Right ventricle myocardium superior (tissue), 1 donor: ENCODE data around the gene HCN3. TPM values are rescaled to one million over a fixed set of nuclear protein-coding genes. Genes with fewer than 3 reads are reported as not detected.
"Not testable (repeated sequence)": the region's sequence is repeated elsewhere in the genome, so short reads cannot be mapped to it uniquely, and the experiment has no call there.

Source experiments
- ATAC-seq: fragments of 200-7000 bp; cut with Tn5 transposase; one replicate; pipeline ENCODE4 v1.9.1; 2020; ENCODE audit warnings: mild to moderate bottlenecking; ENCODE audit not compliant: poor library complexity
- DNase-seq: peaks from one replicate; pipeline ENCODE4 v3.0.0-alpha.2; 2020
- intact Hi-C: fragments of 100-400 bp; cut with DNase I; formaldehyde crosslinking; loops from one replicate; pipeline ENCODE4 v1.11.2; 2022
- total RNA-seq: library from RNA; stranded (reverse); fragmentation: NEBNext Ultra II Directional; extraction: Animal tissue kit (Norgen Biotek cat#: 25700); gene quantifications from one replicate; pipeline ENCODE4 v1.2.1, GENCODE V29; 2021
- donor health status: DM: no; HTN: yes; CAD: no; lungs with severe emphysema.

Gene HCN3
- total RNA-seq, 1 donor from 2014 or later: 1.4 TPM

DNA sequence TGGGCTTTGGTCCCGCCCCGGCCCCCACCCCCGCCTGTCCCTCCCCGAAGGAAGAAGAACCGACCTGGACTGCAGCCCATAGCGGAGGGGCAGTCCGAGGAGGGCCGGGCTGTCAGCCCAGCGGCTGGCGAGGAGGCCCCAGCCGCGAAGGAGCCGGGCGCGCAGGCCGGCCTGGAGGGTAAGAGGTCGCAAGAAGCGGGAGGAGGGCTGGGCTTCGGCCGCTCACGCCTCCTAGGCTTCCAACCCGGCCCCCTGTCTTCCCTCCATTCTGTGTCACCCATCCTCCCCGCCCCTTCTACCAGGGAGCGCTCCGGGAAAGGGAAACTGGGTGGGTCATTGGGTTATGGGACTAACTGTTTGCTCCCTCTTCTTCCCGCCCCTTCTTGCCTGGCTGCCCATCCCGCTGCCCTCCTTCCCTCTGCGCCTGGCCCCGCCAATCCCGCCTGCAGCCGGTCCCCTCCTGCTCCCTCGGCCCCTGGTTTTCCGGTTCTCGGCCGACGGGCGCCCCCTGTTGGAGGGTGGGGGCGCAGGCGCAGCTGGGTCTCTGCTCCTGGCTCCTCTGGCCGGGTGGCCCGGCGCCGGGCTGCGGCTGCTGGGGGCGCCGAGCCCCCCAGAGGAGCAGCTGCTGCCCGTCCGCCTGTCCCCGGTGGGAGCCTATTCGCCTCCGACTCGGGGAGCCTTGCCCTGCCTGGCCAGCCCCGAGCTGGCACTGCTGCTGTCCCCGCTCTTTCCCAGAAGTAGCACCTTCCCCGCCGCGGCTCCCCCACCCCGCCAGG, 45.9 kb downstream of the HCN3 start:
- DNase-seq (peak; percentile 93), ATAC-seq (peak; percentile 63)
- intact Hi-C loops: loop anchor here (5.0 kb wide), 2 partner anchors 46 to 71 kb away; partner anchors contain the start of gene HCN3

DNA sequence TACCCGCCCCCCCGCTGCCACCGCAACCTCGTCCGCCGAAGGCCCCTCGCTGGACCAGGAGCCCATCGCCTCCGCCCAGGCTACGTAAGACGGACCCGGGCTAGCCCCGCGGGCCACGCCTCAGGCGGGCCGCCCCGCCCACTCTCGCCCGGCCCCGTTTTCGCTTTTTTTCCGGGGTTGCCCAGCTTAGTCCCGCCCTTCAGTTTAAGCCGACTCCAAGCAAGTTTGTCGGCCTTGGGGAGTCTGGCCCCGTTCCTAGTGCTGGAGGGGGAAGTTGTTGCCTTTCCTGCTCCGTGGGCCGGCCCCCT, 46.4 kb downstream of the HCN3 start:
- intact Hi-C loops: loop anchor here (5.0 kb wide), 2 partner anchors 46 to 71 kb away; partner anchors contain the start of gene HCN3
- peak; percentile 93 for DNase-seq
- ATAC-seq: peak; percentile 73

DNA sequence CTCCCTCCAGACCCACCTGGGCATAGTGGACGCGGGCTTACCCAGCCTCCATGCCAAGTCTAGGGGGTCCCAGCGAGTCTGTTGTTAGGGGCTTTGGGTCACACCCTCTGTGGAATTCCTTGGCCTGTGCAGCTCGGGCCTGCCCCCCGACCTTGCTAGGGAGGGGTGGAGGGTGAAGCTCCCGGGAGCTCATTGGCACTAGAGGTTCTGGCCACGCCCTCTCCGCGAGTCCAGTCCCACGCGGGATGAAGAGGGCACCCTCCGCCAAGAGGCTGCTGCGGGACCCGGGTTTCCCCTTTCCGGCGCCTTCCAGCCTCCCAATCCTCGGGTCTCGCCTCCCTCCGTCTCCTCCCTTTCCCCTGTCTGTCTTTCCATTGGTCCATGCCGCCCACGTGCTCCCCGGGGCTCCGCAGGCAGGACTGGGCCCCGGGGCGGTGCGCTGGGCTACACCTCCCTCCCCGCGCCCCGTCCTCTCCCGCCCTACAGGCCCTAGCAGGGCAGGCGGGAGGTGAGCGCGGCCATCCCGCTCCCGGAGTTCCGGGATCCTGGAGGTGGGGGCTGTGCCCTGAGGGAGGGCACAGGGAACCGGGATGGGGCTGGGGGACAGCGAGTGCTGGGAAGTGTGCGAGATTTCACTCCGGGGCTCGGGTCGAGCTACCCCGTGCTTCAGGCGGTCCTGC, 46.9 kb downstream of the HCN3 start:
- intact Hi-C loops: loop anchor here (5.0 kb wide), 2 partner anchors 47 to 72 kb away; partner anchors contain the start of gene HCN3
- ATAC-seq (peak; percentile 85), DNase-seq (peak; percentile 97)

DNA sequence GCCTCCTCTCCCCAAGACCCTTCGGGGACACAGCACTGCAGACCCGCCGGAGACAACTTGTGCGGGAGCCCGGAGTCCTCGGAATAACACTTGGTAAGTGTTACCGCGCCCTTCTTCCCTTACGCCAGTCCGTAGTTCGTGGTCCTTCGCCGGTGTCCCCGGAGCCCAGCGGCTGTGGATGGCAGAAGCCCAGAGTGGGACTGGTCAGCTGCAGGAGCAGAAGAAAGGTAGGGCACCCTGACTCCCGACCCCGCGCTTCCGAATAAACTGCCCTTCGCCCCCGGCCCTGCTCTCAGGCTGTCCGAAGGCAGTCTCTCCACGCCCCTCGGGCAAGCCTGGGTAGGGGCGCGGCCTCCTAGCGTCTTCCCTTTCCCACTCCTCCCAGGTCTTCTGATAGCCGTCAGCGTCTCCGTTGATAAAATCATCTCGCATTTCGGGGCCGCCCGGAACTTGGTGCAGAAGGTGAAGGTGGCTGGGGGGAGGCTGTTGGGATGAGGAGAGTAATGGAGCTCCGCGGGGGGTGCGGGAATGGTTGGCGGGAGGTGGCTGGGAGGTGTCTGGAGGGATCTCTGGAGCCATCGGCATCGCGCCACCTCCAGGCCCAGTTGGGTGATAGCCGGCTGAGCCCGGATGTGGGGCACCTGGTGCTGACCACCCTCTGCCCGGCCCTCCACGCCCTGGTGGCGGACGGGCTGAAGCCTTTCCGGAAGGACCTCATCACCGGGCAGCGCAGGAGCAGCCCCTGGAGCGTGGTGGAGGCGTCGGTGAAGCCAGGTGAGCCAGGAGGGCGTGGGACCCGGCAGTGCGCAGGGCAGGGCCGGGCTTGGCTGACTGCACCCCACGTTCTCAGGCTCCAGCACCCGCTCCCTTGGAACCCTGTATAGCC, 47.7 kb downstream of the HCN3 start:
- ATAC-seq (no peak), DNase-seq (peak; percentile 70)
- intact Hi-C loops: loop anchor here (5.0 kb wide), 2 partner anchors 48 to 73 kb away; partner anchors contain the start of gene HCN3

DNA sequence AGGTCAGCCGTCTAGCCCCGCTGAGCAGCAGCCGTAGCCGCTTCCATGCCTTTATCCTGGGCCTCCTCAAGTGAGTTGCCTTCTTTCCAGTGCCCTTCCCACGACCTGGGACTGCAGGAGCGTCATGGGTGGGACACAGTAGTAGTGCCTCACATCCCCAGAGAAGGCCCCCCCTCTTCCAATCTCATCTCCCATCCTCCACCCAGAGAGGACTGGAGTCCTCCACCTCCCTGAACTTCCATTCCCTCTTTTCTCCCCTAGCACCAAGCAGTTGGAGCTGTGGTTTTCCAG, 48.3 kb downstream of the HCN3 start:
- intact Hi-C loops: no loop called here
- ATAC-seq: no peak
- DNase-seq: no peak

DNA sequence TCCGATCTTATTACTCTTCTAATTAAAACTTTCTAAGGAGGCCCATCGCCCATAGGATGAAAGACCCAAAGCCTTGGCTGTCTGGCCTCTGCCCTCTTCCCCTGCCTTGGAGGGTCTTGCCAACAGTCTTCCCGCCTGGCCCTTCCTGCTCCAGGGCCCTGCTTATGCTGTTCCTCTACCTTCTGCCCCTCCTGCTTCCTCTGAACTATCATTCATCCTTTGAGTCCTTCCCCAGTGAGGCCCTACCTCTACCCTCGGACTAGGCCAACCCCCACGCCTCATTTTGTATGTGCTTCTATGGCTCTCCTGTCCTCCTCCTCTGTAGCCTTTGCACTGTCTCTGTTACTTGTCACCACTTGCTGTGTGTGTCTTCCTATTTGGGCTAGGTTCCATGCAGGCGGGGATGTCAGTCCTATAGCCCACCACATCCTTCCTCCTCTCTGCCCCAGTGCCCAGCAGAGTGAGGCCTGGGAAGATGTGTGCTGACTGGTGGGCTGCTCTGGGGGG, 48.8 kb downstream of the HCN3 start:
- no peak for ATAC-seq
- intact Hi-C loops: no loop called here
- no peak for DNase-seq

DNA sequence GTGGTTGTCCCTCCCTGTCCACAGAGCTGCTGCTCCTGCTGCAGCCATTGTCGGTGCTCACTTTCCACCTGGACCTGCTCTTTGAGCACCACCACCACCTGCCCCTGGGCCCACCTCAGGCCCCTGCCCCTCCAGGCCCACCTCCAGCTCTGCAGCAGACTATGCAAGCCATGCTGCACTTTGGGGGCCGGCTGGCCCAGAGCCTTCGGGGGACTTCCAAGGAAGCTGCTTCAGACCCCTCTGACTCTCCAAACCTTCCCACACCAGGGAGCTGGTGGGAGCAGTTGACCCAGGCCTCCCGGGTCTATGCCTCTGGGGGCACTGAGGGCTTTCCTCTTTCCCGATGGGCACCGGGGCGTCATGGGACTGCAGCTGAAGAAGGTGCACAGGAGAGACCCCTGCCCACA, 49.4 kb downstream of the HCN3 start:
- DNase-seq (no peak), ATAC-seq (no peak)
- intact Hi-C loops: no loop called here

DNA sequence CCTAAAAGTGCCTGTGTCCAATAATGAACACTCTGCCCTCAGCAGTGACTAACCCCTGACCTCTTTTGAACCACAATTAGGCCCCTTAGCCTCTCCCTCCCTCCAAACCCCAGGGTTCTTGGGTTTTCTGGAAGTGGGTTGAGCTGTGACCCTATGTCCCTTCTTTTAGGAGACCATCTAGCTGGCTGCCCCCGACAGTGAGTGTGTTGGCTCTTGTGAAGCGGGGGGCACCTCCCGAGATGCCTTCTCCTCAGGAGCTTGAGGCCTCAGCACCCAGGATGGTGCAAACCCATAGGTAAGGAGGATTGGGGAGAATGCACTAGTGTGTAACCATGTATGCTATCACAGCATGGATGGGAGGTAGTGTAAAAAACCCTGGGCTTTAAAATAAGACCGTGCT, 50.7 kb downstream of the HCN3 start:
- ATAC-seq (no peak), DNase-seq (no peak)
- intact Hi-C loops: no loop called here

DNA sequence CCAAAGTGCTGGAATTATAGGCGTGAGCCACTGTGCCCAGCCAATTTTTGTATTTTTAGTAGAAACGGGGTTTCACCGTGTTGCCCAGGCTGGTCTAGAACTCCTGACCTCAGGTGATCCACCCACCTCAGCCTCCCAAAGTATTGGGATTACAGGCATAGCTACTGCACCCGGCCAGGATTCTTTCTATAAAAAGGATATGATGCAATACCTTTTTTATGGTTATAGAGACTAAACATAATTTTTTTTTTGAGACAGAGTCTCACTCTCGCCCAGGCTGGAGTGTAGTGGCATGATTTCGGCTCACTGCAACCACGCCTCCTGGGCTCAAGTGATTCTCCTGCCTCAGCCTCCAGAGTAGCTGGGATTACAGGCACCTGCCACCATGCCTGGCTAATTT, 51.6 kb downstream of the HCN3 start:
- DNase-seq, intact Hi-C loops, ATAC-seq: not testable (repeated sequence)

DNA sequence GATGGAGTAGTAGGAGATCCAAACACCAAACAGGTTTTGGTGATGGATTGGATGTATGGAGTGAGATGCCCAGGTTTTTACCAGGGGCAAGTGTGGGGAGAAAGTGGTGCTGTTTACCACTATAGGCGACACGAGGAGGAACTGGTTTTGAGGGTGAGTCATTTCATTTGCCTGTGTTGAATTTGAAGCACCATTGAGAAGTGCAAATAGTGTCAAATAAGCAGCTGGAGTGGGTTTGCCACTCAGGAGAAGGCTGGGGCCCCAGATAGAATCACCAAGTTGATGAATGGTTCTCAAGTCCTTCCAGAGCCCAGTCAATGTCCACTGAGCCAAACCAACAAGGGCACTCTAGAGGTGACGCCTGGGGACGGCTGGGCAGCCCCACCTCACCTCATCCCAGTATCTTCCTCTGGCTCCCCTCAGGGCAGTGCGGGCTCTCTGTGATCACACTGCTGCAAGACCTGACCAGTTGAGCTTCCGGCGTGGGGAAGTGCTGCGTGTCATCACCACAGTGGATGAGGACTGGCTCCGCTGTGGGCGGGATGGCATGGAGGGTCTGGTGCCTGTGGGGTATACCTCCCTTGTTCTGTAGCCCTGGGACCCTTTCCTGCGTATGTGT, 52.8 kb downstream of the HCN3 start:
- DNase-seq (no peak), ATAC-seq (no peak)
- intact Hi-C loops: no loop called here

DNA sequence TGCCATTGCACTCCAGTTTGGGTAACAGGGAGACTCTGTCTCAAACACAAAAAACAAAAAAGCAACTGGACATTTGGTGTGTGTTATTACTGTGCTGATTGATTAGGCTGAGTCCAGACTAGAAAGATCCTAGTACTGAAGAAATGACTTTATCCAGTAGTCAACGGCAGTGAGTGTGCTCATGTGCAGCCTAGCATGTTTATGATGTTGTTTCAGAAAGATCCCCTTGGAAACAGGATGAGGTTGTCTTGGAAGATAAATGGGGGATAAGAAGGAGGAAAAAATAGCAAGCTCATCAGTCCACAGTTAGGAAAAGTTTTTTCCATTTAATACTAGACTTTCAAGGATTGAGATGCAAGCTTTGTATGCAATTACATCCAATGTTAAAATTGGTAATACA, 57.7 kb downstream of the HCN3 start:
- intact Hi-C loops: no loop called here
- ATAC-seq: no peak
- no peak for DNase-seq

Other genes with a start within 250 kb of the HCN3 start
- gene DCST2, start 243.7 kb upstream of the HCN3 start, total RNA-seq: 0.16 TPM
- gene DCST1, start 243.6 kb upstream of the HCN3 start, total RNA-seq: not detected
- 77.6 TPM for gene ADAM15, start 226.1 kb upstream of the HCN3 start, total RNA-seq
- 2.6 TPM for gene EFNA4, start 213.7 kb upstream of the HCN3 start, total RNA-seq
- gene EFNA3, start 198.6 kb upstream of the HCN3 start, total RNA-seq: 0.75 TPM
- gene EFNA1, start 149.6 kb upstream of the HCN3 start, total RNA-seq: 41.5 TPM
- gene SLC50A1, start 141.6 kb upstream of the HCN3 start, total RNA-seq: 7.1 TPM
- 49.4 TPM for gene DPM3, start 136.9 kb upstream of the HCN3 start, total RNA-seq
- gene KRTCAP2, start 104.2 kb upstream of the HCN3 start, total RNA-seq: 121 TPM
- gene TRIM46, start 103.6 kb upstream of the HCN3 start, total RNA-seq: 0.08 TPM
- 5.8 TPM for gene THBS3, start 69.6 kb upstream of the HCN3 start, total RNA-seq
- 16.4 TPM for gene MTX1, start 68.8 kb upstream of the HCN3 start, total RNA-seq
- gene ENTREP3, start 22.0 kb upstream of the HCN3 start, total RNA-seq: 13.8 TPM
- 56.8 TPM for gene SCAMP3, start 15.1 kb upstream of the HCN3 start, total RNA-seq
- gene CLK2, start 4.0 kb upstream of the HCN3 start, total RNA-seq: 18.5 TPM
- gene PKLR, start 24.0 kb downstream of the HCN3 start, total RNA-seq: not detected
- 71.2 TPM for gene FDPS, start 31.4 kb downstream of the HCN3 start, total RNA-seq
- 19.9 TPM for gene RUSC1, start 43.4 kb downstream of the HCN3 start, total RNA-seq